CD1c-positive myeloid dendritic cell (primary cell): ENCODE measurements around the gene ITPKB.
A peak's percentile ranks its signal among the peaks of the same experiment; 100 is the strongest.

Experiments
- DNase-seq: peaks from one replicate; pipeline ENCODE4 v3.0.0-alpha.2; 2016; ENCODE audit errors: extremely low spot score

Gene ITPKB

DNA sequence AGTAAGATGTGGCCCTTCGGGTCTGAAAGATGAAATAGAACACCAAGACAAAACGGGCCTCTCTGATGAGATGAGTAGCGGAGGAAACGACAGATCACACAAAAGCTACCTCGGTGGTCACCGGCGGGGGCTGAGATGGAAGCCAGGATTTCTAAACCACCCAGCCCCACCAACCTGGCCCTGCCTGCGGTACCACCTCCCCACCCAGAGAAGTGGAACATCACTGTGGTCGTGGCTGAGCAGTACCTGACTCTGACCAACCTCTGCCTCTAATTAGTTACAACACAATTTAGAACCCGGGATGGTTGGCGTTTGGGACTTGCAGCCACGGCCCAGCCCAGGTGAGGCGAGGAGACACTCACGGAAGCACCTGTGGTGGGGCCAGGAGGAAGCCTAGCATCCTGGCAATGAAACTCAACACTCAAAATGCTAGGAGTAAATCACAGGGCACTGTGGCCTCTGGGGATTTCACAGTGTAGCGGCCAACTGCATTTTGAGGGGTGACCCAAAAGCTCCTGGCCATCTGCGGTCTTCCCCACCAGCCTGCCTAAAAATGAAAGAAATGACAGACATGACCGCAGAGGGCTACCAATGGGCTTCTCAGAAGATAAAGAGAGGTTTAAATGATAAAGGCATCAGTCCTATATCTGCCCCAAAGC lies 73.4 kb downstream of the ITPKB start:
- no peak for DNase-seq

GRCh38 chr1:226664413-226665101 lies 74.5 kb downstream of the ITPKB start:
- no peak for DNase-seq

- DNase-seq, result no peak
Measured at GRCh38 chr1:226663327-226663704, 75.8 kb downstream of the ITPKB start.

GRCh38 chr1:226662642-226663326 lies 76.3 kb downstream of the ITPKB start:
- DNase-seq, result peak; percentile 95

DNA sequence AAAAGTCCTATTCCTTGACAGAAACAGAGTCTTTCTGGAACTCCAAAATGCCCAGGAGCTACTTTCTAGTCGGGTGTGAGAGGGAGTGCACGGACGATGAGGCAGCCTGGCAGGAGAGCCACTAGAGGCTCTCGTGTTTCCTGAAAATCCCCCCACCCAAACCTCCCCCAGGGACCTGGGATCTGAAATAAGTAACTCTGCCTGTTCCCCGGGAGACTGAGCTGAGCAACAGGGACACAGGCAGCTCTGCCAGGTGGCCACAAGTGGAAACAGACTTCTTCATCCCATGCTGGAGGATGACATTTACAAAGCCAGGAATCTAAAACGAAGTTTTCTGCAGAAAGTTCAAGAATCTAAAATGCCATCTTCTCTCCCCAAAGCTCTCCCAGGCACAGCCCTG lies 77.1 kb downstream of the ITPKB start:
- no peak for DNase-seq

- no peak for DNase-seq
Measured at GRCh38 chr1:226661271-226661670, 77.8 kb downstream of the ITPKB start.

DNA sequence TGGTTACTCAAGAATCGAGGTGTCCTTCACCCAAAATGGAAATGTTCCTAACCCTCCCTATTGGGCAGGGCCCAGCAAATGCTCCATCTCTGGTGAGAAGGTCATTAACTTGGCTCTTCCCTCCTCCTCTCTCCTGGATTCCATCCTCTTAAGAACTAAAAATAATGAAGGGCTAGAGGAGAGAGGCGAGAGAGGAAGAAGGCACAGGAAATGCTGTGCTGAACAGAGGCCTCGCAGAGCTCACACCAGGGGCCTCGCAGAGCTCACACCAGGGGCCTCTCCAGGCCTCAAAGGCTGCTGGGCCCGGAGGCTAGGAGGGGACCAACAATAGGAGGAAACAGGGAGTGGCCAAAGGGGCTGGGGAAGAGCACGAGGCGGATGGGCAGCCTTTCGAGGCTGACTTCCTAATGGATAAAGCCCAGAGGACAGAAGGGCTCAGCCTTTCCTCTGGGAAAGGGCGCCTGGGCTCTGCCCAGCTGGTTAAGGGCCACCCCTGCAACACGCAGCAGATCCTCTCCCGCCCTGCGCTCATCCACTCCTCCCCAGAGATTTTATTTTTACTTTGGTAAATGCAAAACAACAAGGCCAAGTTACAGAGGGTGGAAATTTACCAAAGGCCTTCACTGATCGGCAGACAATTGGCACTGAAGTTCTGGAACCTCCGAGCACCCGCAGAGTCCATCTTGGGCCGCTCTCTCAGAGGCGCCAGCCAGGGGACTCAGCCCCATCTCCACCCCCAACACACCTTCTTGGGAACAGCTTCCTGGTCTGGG lies 78.5 kb downstream of the ITPKB start:
- no peak for DNase-seq

DNA sequence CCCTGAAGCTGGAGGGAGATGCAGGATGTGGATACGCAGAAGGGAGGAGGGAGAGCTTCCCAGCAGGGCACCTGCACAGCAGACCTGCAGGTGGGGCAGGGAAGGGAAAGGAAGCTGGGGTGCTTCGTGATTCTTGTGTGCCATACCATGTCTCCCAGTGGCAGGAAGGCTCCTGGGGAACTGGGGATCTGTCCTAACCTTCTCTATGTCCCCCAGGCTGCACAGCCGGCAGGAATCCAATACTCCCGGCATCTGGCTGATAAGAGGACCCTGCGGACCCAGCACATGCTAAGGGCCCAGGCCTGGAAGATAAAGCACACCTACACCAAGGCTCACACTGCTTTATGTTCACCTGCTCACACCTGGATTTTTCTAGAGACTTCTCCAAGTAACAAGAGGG lies 79.4 kb downstream of the ITPKB start:
- DNase-seq, result no peak

DNA sequence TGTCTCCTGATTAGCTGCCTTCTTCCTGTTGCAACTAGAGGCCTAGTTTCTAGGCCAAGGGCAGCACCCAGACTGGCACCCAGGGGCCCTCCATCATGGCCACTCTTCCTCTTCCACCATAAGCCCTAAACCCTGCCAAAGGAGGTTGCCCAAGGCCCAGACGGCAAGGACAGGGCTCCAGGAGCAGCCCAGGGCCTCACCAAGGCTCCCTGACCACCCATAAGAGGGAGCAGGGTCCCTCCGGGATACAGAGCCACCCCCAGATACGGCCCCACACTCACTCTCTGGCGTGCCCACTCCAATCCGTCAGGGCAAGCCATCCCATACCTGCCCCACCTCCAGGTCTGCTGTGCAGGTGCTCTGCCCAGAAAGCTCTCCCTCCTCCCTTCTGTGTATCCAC lies 79.9 kb downstream of the ITPKB start:
- DNase-seq, result no peak

DNA sequence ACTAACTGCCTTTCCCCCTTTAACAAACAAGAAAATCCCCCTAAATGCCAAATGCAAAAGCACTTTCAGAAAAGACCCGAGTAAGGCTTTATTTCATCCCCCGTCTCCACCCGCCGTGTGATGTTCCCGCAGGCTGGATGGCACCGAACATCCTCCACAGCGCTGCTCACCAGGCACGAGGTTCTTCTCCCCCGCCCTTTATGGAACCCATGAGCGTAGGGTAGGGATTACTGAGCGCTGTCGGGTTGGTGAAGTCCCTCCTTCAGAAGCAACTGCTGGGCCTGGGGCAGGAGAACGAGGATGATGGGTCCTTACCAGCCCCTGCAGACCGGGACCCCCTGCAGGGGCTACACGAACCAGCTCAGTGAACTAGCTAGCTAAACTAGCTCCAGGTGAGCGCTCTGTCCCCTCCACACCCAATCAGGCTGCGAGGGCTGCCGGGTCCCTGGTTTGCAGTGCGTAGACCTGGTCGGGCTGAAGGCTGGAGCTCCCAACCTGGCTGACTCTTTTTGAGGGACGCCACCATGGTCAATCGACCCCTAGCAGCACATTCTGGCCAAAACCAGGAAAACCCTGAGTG lies 80.4 kb downstream of the ITPKB start:
- no peak for DNase-seq

DNA sequence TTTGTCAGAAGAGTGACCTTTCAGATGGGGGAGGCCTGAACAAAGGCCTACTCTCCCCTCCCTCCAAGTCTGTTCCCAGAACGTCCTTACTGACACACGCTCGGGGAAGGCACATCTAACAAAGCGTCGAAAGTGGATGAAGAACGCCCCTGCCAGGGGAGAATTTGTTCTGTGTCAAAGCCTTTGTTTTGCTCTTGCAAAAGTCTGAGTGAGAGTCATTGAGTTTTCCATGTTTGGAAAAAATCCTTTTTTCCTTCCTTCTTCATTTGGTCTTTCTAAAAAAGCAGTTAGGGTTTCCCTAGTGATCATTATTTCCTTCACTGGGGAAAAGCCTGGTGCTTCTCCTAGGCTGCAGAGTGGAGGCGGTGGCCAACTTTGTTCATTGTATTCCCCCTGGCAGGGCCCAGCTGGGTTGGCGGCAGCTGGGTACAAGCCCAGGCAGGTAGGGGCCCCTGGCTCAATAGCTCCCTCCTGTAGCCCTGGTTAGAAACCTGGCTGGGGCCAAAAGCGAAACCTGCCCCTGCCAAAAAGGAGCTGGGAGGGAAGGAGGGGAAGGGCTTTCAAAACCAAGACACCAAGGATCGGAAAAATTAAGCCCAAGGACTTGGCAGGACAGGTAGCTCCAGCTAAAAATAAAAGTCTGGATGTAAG lies 81.1 kb downstream of the ITPKB start:
- DNase-seq, result no peak

- DNase-seq, result no peak
Measured at GRCh38 chr1:226656601-226657277, 82.3 kb downstream of the ITPKB start.

DNA sequence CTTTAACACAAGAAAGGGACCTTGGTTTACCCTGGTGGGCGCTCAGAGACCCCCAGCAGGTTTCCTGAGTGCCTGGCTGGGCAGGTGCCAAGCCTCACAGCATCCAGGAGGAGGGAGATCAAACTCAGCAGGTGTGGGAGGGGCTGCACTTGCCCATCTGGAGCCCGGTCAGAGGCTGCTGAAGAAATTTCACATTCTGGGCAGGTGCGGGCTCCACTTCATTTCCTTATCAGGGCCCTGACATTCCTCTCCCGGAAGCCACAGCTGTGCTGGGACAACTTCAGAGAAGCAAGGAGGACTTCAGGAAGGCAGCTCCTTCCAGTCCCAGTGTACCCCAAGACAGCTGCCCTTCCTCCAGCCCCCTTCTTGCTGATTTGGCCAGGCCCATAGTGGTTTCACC lies 82.9 kb downstream of the ITPKB start:
- no peak for DNase-seq

DNA sequence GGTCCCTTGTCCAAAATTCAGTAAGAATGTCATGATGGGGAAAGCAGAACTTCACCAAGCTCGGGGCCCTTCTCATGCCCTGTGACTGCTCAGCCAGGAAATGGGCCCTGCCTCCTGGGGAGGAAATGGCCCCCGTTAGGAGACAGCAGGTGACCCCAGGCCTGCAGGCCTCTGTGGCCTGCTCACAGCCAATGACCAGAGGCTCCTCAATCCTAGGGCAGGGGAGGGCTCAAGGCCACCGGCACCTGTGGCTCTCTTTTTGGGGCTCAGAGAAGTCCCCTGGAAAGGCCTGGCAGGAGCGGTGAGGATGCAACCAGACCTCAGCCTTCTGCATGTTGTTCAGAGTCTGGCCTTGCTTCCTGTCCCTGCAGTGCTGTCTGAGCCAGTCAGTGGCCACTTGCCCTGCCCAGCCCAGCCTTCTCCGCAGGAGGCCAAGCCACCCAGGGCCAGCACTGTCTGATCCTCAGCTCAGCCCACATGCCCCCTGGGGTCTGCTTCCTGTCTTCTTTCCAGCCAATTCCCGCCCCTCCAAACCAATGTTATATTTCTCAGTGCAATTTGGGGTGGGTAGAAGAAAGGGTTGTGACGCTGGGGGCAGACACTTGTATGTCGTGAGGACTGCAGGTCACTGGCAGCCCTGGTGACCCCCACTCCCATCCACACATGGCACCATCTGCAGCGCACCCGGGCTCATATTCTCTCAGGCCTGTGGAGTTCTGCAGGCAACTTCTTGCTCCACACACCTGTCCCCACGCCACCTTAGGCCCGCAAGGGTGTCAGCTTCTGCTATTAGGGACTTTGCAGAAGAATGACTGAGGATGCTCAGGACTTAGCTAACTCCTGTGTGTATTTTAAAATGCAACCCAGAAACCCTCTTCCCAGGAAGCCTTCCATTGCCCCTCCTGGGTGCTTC lies 83.6 kb downstream of the ITPKB start:
- DNase-seq, result no peak

DNA sequence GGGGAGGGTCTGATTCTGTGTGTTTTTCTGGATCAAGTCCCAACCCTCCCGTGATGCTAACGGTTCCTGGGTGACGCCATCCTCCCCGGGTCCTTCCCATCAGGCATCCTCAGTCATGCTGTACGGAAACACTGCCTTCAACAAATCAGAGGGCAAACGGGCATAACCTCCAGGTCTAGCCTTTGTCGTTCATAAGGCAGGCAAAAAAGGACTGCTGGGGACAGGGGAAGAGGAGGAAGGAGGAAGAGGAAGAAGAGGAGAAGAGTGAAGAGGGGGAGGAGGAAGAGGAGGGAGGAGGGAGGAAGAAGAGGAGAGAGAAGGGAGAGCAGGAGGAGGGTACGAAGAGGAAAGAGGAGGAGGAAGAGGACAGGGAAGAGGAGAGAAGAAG lies 84.4 kb downstream of the ITPKB start:
- no peak for DNase-seq

GRCh38 chr1:226654046-226654667 lies 84.9 kb downstream of the ITPKB start:
- no peak for DNase-seq

GRCh38 chr1:226653311-226653921 lies 85.7 kb downstream of the ITPKB start:
- DNase-seq, result no peak

- DNase-seq, result no peak
Measured at GRCh38 chr1:226652613-226653012, 86.5 kb downstream of the ITPKB start.

GRCh38 chr1:226651732-226652105 lies 87.4 kb downstream of the ITPKB start:
- DNase-seq, result no peak
